Astrocyte (in vitro differentiated cells and primary cell): ENCODE measurements around the gene DDRGK1. TPM values are rescaled to one million over a fixed set of nuclear protein-coding genes. Genes with fewer than 3 reads are reported as not detected.

Source experiments
- DNase-seq: peaks from one replicate; pipeline ENCODE4 v3.0.0-alpha.2; 2010; ENCODE audit warnings: low read depth
- FAIRE-seq: peaks from 2 replicates; lab custom pipeline; 2011; peaks lifted over from hg19 to GRCh38; lab: Jason Lieb, UNC
- H2AFZ ChIP-seq: 2 replicates; pipeline ENCODE4 v1.6.0; 2012; ENCODE audit warnings: low read depth, low read length, inconsistent platforms
- H3K27ac ChIP-seq: 2 replicates; pipeline ENCODE4 v1.5.1; 2011; ENCODE audit warnings: low read depth, low read length, inconsistent platforms
- H3K27me3 ChIP-seq: 2 replicates; pipeline ENCODE4 v1.6.0; 2011; ENCODE audit warnings: low read length, inconsistent platforms; ENCODE audit not compliant: insufficient read depth
- H3K36me3 ChIP-seq: 2 replicates; pipeline ENCODE4 v1.5.1; 2011; ENCODE audit warnings: low read length, inconsistent platforms; ENCODE audit not compliant: insufficient read depth
- H3K4me1 ChIP-seq: 2 replicates; pipeline ENCODE4 v1.5.1; 2011; ENCODE audit warnings: low read length, inconsistent platforms; ENCODE audit not compliant: insufficient read depth
- H3K4me2 ChIP-seq: 2 replicates; pipeline ENCODE4 v1.6.0; 2012; ENCODE audit warnings: low read length, inconsistent platforms
- H3K4me3 ChIP-seq: 2 replicates; pipeline ENCODE4 v1.5.1; 2011; ENCODE audit warnings: low read depth, mild to moderate bottlenecking, low read length, inconsistent platforms; ENCODE audit not compliant: insufficient read depth
- H3K79me2 ChIP-seq: 2 replicates; pipeline ENCODE4 v1.6.0; 2012; ENCODE audit warnings: mild to moderate bottlenecking, low read length, inconsistent platforms; ENCODE audit not compliant: insufficient read depth
- H3K9ac ChIP-seq: 2 replicates; pipeline ENCODE4 v1.6.0; 2012; ENCODE audit warnings: mild to moderate bottlenecking, low read length, inconsistent platforms
- H3K9me3 ChIP-seq: 2 replicates; pipeline ENCODE4 v1.5.1; 2012; ENCODE audit warnings: low read depth, mild to moderate bottlenecking, low read length, inconsistent platforms; ENCODE audit not compliant: insufficient read depth
- H4K20me1 ChIP-seq: 2 replicates; pipeline ENCODE4 v1.6.0; 2012; ENCODE audit warnings: low read length, inconsistent platforms; ENCODE audit not compliant: insufficient read depth
- H3K27ac Mint-ChIP-seq: one replicate; pipeline ENCODE4 v1.8.0; 2021; ENCODE audit warnings: mild to moderate bottlenecking, mixed read lengths; ENCODE audit not compliant: unreplicated experiment
- H3K27me3 Mint-ChIP-seq: one replicate; pipeline ENCODE4 v1.8.0; 2021; ENCODE audit warnings: low read depth, mixed read lengths; ENCODE audit not compliant: unreplicated experiment
- H3K36me3 Mint-ChIP-seq: one replicate; pipeline ENCODE4 v1.8.0; 2021; ENCODE audit warnings: low read depth, mixed read lengths; ENCODE audit not compliant: unreplicated experiment
- H3K4me1 Mint-ChIP-seq: one replicate; pipeline ENCODE4 v1.8.0; 2021; ENCODE audit warnings: low read depth, mixed read lengths; ENCODE audit not compliant: unreplicated experiment
- H3K4me3 Mint-ChIP-seq: one replicate; pipeline ENCODE4 v1.8.0; 2021; ENCODE audit warnings: mild to moderate bottlenecking, moderate library complexity, mixed read lengths; ENCODE audit not compliant: unreplicated experiment
- H3K9me3 Mint-ChIP-seq: one replicate; pipeline ENCODE4 v1.8.0; 2021; ENCODE audit warnings: mild to moderate bottlenecking, mixed read lengths; ENCODE audit not compliant: unreplicated experiment
- CTCF ChIP-seq: IDR thresholded peaks from 2 replicates; pipeline ENCODE4 v1.5.1; 2011; ENCODE audit warnings: low read depth, mild to moderate bottlenecking, inconsistent platforms, low read length, moderate library complexity; ENCODE audit not compliant: insufficient read depth
- EZH2 ChIP-seq: IDR thresholded peaks from 2 replicates; pipeline ENCODE4 v1.6.1; 2012; ENCODE audit warnings: mild to moderate bottlenecking, low read length, inconsistent platforms; ENCODE audit not compliant: insufficient read depth
- total RNA-seq: library from RNA; stranded (reverse); gene quantifications from 2 replicates; pipeline ENCODE4 v1.2.1, GENCODE V29; 2021

The DDRGK1 gene
- total RNA-seq, 1 donor from 2014 or later: 36.7 TPM

- TF ChIP-seq EZH2: no peak
- TF ChIP-seq CTCF: no peak
- H3K27me3 Mint-ChIP-seq: no peaks in the 10 kb centered on the region
- no peak overlapping the region for H3K9ac ChIP-seq
- H3K4me2 ChIP-seq: no peak overlapping the region
- peaks cover 6% of the 10 kb centered on the region for H3K36me3 Mint-ChIP-seq
- DNase-seq: no peak
- no peaks in the 10 kb centered on the region for H3K4me1 ChIP-seq
- H3K9me3 Mint-ChIP-seq: no peaks in the 10 kb centered on the region
- no peaks in the 10 kb centered on the region for H4K20me1 ChIP-seq
- no peak overlapping the region for H3K27ac Mint-ChIP-seq
- H3K27me3 ChIP-seq: no peaks in the 10 kb centered on the region
- H3K36me3 ChIP-seq: no peaks in the 10 kb centered on the region
- no peaks in the 10 kb centered on the region for H3K9me3 ChIP-seq
- H3K4me3 ChIP-seq: no peak overlapping the region
- no peak for FAIRE-seq
- H3K79me2 ChIP-seq: no peaks in the 10 kb centered on the region
- peaks cover 6% of the 10 kb centered on the region for H3K4me1 Mint-ChIP-seq
- H2AFZ ChIP-seq: no peak overlapping the region
- no peak overlapping the region for H3K27ac ChIP-seq
- no peak overlapping the region for H3K4me3 Mint-ChIP-seq
Measured at GRCh38 chr20:3229158-3229557, 24.7 kb upstream of the DDRGK1 start.

- FAIRE-seq (no peak), DNase-seq (no peak)
- H3K27ac Mint-ChIP-seq: no peak overlapping the region
- H3K9me3 ChIP-seq: no peaks in the 10 kb centered on the region
- no peak overlapping the region for H3K9ac ChIP-seq
- H3K4me1 ChIP-seq: no peaks in the 10 kb centered on the region
- no peak overlapping the region for H2AFZ ChIP-seq
- no peaks in the 10 kb centered on the region for H4K20me1 ChIP-seq
- TF ChIP-seq EZH2 (no peak), CTCF (no peak)
- no peaks in the 10 kb centered on the region for H3K36me3 ChIP-seq
- no peaks in the 10 kb centered on the region for H3K79me2 ChIP-seq
- no peak overlapping the region for H3K4me3 Mint-ChIP-seq
- no peak overlapping the region for H3K4me3 ChIP-seq
- no peaks in the 10 kb centered on the region for H3K27me3 ChIP-seq
- no peaks in the 10 kb centered on the region for H3K27me3 Mint-ChIP-seq
- no peak overlapping the region for H3K4me2 ChIP-seq
- H3K27ac ChIP-seq: no peak overlapping the region
- H3K4me1 Mint-ChIP-seq: peaks cover 6% of the 10 kb centered on the region
- H3K36me3 Mint-ChIP-seq: peaks cover 6% of the 10 kb centered on the region
- no peaks in the 10 kb centered on the region for H3K9me3 Mint-ChIP-seq
Measured at GRCh38 chr20:3228750-3229032, 24.2 kb upstream of the DDRGK1 start.

GRCh38 chr20:3227936-3228749 is 23.7 kb upstream of the DDRGK1 start:
- H3K4me1 Mint-ChIP-seq: peaks cover 7% of the 10 kb centered on the region
- Histone ChIP-seq H4K20me1 (no peaks in the 10 kb centered on the region), H3K27me3 (no peaks in the 10 kb centered on the region), H3K4me1 (no peaks in the 10 kb centered on the region), H3K79me2 (no peaks in the 10 kb centered on the region), H3K27ac (no peak overlapping the region), H2AFZ (no peak overlapping the region), H3K9ac (no peak overlapping the region), H3K36me3 (no peaks in the 10 kb centered on the region), H3K9me3 (no peaks in the 10 kb centered on the region), H3K4me3 (no peak overlapping the region), H3K4me2 (no peak overlapping the region)
- no peaks in the 10 kb centered on the region for H3K27me3 Mint-ChIP-seq
- peaks cover 6% of the 10 kb centered on the region for H3K36me3 Mint-ChIP-seq
- no peak for FAIRE-seq
- H3K4me3 Mint-ChIP-seq: no peak overlapping the region
- H3K27ac Mint-ChIP-seq: no peak overlapping the region
- no peaks in the 10 kb centered on the region for H3K9me3 Mint-ChIP-seq
- TF ChIP-seq CTCF (no peak), EZH2 (no peak)
- DNase-seq: no peak
